Subcutaneous abdominal adipose tissue (tissue), 5 donors: ENCODE data around the gene MPIG6B.

Source experiments
- H3K27ac ChIP-seq: one replicate; pipeline ENCODE4 v1.7.0; 2013; ENCODE audit warnings: low read depth, mild to moderate bottlenecking, inconsistent platforms, low read length, moderate library complexity
- H3K27me3 ChIP-seq, 5 donors: one replicate each; pipeline ENCODE4 v1.7.0; 2013; ENCODE audit warnings: low read length in 5 of 5, inconsistent platforms in 1 of 5; ENCODE audit not compliant: control insufficient read depth in 5 of 5, insufficient read depth in 4 of 5
- H3K36me3 ChIP-seq, 5 donors: one replicate each; pipeline ENCODE4 v1.7.0; 2013; ENCODE audit warnings: low read length in 5 of 5; ENCODE audit not compliant: control insufficient read depth in 5 of 5, insufficient read depth in 5 of 5
- H3K4me1 ChIP-seq, 5 donors: one replicate each; pipeline ENCODE4 v1.7.0; 2013; ENCODE audit warnings: low read length in 5 of 5, mild to moderate bottlenecking in 3 of 5, moderate library complexity in 1 of 5; ENCODE audit not compliant: control insufficient read depth in 5 of 5, insufficient read depth in 5 of 5
- H3K4me3 ChIP-seq, 5 donors: one replicate each; pipeline ENCODE4 v1.7.0; 2013; ENCODE audit warnings: low read length in 5 of 5, low read depth in 1 of 5
- H3K9ac ChIP-seq, 5 donors: one replicate each; pipeline ENCODE4 v1.7.0; 2013; ENCODE audit warnings: low read length in 5 of 5, mild to moderate bottlenecking in 4 of 5, moderate library complexity in 3 of 5
- H3K9me3 ChIP-seq, 5 donors: one replicate each; pipeline ENCODE4 v1.7.0; 2013; ENCODE audit warnings: low read length in 5 of 5; ENCODE audit not compliant: control insufficient read depth in 5 of 5
- donor health status: healthy.
- donor health status: healthy.
- donor health status: healthy.
- donor health status: healthy.
- donor health status: healthy.

MPIG6B gene

DNA sequence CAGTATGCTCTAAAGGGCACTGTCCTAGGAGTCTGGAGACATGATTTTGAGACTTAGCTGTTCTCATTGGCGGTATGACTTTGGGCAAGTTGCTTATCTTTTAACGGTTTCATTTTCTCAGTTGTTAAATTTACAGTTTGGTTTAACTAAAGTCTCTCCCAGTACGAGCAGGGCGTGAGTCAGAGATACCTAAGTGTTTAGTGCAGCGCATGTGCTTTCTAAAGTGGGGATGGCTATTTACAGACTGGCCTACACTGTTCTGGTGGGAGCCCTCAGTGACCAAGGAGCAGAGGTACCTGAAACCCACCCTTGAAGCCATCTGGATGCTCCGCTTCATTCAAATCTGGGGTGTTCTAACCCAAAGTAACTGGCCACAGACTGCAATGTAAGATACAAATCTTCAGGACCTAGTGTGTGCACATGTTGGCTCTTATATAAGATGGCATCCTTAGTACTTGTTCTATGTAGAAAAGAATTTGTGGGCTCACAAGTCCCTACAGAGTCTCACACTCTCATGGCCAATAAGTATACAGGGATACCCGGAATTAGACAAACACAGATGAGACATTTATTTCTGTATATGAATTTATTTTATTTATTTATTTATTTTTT lies 27.3 kb downstream of the MPIG6B start:
- Histone ChIP-seq H3K9ac (no peak overlapping the region), H3K27ac (no peak overlapping the region), H3K9me3 (no peaks in the 10 kb centered on the region), H3K4me3 (no peak overlapping the region), H3K36me3 (peaks cover 0 to 3% (median 0%) of the 10 kb centered on the region in 5 donors), H3K27me3 (no peaks in the 10 kb centered on the region), H3K4me1 (peaks cover 5 to 14% (median 8%) of the 10 kb centered on the region in 5 donors)

DNA sequence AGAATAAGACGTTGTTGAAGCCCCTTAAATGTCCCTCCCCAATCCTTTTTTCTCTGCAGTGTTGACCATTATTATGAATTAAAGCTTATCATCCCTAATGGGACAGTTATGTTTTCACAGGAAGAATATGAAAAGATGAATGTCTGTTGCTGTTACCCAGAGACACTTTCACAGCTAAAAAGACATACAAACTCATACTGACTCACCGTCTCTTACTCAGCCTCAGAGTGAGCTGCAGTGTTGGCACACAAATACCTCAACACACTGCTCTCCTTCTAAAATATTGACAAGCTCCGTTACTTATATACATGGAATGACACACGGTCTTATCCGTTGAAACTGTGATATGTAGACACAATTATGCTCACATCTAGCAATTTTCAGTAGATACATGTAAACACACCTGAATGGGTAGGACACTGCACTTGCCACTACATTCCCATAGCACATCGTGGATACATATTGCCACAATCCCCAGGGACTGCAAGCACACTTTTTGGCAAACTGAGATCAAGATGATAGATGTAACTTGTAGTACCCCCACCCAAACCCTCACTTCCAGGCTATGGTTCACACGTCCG lies 29.7 kb downstream of the MPIG6B start:
- Histone ChIP-seq H3K4me1 (peaks cover 0 to 3% (median under 1%) of the 10 kb centered on the region in 5 donors), H3K27ac (no peak overlapping the region), H3K9me3 (no peaks in the 10 kb centered on the region), H3K9ac (no peak overlapping the region), H3K27me3 (no peaks in the 10 kb centered on the region), H3K4me3 (no peak overlapping the region), H3K36me3 (no peaks in the 10 kb centered on the region)

DNA sequence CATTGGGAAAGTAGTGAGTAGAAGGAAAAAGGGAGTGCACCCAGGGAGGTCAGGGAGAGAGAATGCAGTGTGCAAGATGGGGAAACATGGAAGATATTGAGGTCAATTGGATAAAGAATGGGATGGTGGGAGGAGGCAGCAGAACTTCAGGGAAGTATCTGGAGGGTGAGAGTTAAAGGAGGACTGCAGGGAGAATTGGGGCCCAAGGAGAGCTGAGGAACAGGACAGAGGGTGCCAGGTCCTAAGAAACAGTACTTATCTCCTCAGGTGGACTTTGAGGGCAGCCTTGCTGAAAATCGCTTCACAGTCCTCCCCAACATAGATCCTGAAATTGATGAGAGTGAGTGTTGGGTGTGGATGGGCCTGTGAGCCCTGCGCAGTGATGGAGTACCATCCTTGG lies 35.1 kb downstream of the MPIG6B start:
- Histone ChIP-seq H3K4me3 (no peak overlapping the region), H3K27me3 (no peaks in the 10 kb centered on the region), H3K27ac (no peak overlapping the region), H3K9me3 (no peaks in the 10 kb centered on the region), H3K9ac (no peak overlapping the region), H3K36me3 (peaks cover 3 to 37% (median 12%) of the 10 kb centered on the region in 5 donors), H3K4me1 (peaks cover 0 to 4% (median 2%) of the 10 kb centered on the region in 5 donors)

DNA sequence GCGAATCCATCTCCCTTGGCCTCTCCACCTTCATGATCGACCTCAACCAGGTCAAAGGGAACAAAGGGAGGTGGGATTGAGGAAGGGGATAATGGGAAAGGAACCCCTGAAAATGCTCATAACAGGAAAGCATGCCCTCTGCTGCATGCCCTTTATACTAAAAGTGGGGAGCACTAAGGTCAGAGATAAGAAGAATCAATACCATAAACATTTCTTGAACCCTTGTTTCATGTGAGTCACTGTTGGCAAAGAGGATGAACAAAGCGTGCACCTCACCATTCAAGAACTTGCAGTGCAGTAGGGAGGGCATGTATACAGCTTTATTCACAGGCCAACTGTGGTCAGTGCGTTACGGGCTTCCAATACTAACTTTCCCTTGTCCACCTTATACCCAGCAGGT lies 37.6 kb downstream of the MPIG6B start:
- no peak overlapping the region for H3K9ac ChIP-seq
- H3K9me3 ChIP-seq, result no peaks in the 10 kb centered on the region
- peaks cover 3 to 37% (median 12%) of the 10 kb centered on the region in 5 donors for H3K36me3 ChIP-seq
- H3K4me1 ChIP-seq, result peaks cover under 1 to 10% (median 5%) of the 10 kb centered on the region in 5 donors
- no peaks in the 10 kb centered on the region for H3K27me3 ChIP-seq
- no peak overlapping the region for H3K4me3 ChIP-seq
- H3K27ac ChIP-seq, result no peak overlapping the region

DNA sequence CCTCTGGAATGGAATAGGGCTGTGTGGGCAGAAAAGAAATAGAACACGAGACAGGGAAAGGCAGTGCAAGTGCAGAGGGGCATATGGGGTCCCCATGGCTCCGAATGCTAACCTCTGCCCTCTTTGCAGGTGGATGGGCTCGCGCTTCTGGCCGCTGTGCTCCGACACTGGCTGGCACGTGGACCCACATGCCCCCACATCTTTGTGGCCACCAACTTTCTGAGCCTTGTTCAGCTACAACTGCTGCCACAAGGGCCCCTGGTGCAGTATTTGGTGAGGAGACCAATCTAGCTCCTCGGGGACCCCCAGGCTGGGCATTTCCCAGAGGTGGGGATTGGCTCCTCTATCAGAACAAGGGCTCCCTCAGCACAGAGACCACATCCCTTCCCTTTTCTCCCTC lies 38.2 kb downstream of the MPIG6B start:
- Histone ChIP-seq H3K4me1 (peaks cover 2 to 15% (median 11%) of the 10 kb centered on the region in 5 donors), H3K9me3 (no peaks in the 10 kb centered on the region), H3K27ac (no peak overlapping the region)

DNA sequence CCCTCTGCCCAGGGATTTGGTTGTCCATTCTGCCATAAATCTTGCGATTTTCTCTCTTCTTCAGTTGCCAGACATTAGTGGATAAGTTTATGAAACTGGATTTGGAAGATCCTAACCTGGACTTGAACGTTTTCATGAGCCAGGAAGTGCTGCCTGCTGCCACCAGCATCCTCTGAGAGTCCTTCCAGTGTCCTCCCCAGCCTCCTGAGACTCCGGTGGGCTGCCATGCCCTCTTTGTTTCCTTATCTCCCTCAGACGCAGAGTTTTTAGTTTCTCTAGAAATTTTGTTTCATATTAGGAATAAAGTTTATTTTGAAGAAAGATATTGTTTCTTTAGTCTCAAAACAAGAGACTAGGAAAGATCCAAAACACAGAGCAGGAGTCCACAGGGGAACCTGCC lies 39.2 kb downstream of the MPIG6B start, which contains the start of gene SAPCD1:
TSS of gene SAPCD1 (plus strand) at position 301 of the 400 bp plus-strand sequence. CDS start 399 bp downstream, outside the sequence.
- peaks cover 4 to 21% (median 13%) of the 10 kb centered on the region in 5 donors for H3K4me1 ChIP-seq
- no peak within 1 kb of the TSS for H3K27ac ChIP-seq
- H3K9me3 ChIP-seq, result no peaks in the 10 kb centered on the region
- H3K4me3 ChIP-seq, result no peak within 1 kb of the TSS
- H3K9ac ChIP-seq, result no peak within 1 kb of the TSS
- H3K36me3 ChIP-seq, result peaks cover 3 to 37% (median 12%) of the 10 kb centered on the region in 5 donors
- H3K27me3 ChIP-seq, result no peaks in the 10 kb centered on the region

More for the DNA sequence above, 38.2 kb downstream of the MPIG6B start:
- Histone ChIP-seq H3K36me3 (peaks cover 3 to 37% (median 12%) of the 10 kb centered on the region in 5 donors), H3K27me3 (no peaks in the 10 kb centered on the region), H3K9ac (no peak overlapping the region), H3K4me3 (no peak overlapping the region)

DNA sequence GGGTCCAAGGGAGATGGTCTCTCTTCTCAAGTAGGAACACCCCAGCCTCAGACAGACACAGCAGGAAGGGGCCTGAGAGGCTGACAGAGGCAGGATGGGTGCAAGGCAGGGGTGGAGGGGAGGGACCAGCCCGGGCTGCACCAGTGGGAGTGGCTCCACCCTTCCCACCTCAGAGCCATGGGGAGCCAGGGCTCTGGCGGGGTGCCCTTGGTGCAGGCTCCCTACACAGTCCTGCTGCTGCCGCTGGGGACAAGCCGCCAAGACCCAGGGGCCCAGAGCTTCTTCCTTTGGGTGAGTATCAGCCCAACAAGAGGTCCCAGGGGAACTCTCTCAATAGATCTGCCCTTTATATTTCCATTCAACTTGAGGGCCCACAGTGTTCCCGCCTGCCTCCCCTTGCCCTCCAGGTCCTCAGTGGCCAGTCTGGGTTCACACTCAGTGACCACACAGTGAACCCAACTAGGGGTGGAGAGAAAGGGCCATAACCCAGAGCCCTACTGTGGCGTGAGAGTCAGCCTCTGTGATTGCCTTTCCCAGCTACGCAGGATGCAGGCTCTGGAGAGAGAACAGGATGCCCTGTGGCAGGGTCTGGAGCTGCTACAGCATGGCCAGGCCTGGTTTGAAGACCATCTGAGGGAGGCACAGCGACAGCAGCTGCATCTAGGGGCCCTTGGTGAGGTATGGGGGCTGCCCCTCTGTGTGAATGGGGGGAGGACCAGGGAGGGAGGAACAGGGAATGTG lies 39.9 kb downstream of the MPIG6B start:
- H3K36me3 ChIP-seq, result peaks cover 3 to 37% (median 12%) of the 10 kb centered on the region in 5 donors
- H3K9me3 ChIP-seq, result no peaks in the 10 kb centered on the region
- H3K27ac ChIP-seq, result no peak overlapping the region
- no peak overlapping the region for H3K9ac ChIP-seq
- H3K4me3 ChIP-seq, result no peak overlapping the region
- peaks cover 4 to 21% (median 13%) of the 10 kb centered on the region in 5 donors for H3K4me1 ChIP-seq
- no peaks in the 10 kb centered on the region for H3K27me3 ChIP-seq

DNA sequence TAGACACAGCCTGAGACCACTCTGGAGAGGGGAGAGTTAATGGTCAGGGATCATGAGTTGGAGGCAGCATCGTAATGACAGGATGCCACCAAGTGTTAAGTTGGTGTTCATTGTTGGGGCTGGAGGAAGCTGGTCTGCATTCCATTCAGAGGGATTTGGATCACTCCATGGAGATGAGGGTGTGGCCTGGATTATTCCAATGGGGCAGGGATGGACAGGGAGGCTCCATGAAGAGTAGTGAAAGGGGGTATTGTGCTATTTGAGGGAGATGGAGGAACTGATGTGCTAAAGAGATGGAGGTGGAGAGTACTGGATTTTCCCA lies 40.4 kb downstream of the MPIG6B start:
- Histone ChIP-seq H3K27ac (no peak overlapping the region), H3K9ac (no peak overlapping the region), H3K4me3 (no peak overlapping the region), H3K9me3 (no peaks in the 10 kb centered on the region), H3K4me1 (peaks cover 4 to 24% (median 13%) of the 10 kb centered on the region in 5 donors), H3K27me3 (no peaks in the 10 kb centered on the region), H3K36me3 (peaks cover 3 to 35% (median 12%) of the 10 kb centered on the region in 5 donors)

DNA sequence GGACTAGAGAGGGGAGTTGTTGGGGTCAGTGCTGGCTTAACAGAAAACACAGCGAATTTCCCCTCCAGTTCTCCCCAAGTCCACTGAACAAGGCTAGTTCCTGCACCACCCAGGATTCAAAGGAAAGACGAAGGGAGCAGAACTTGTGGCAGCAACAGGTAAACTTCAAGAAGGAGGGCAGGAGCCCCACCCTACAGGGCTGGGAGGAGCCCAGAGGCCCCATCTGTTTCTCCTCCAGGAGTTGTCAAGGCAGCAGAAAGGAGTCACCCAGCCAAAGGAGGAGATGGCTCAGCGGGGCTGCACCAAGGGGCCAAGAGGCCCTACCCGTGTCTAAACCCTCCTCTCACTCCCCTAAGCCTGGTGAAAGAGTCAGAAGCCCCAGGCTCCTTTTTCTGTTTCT lies 41.0 kb downstream of the MPIG6B start:
- Histone ChIP-seq H3K27me3 (no peaks in the 10 kb centered on the region), H3K9ac (no peak overlapping the region), H3K9me3 (no peaks in the 10 kb centered on the region), H3K27ac (no peak overlapping the region), H3K4me3 (no peak overlapping the region), H3K4me1 (peaks cover 4 to 24% (median 13%) of the 10 kb centered on the region in 5 donors), H3K36me3 (peaks cover 3 to 29% (median 12%) of the 10 kb centered on the region in 5 donors)

DNA sequence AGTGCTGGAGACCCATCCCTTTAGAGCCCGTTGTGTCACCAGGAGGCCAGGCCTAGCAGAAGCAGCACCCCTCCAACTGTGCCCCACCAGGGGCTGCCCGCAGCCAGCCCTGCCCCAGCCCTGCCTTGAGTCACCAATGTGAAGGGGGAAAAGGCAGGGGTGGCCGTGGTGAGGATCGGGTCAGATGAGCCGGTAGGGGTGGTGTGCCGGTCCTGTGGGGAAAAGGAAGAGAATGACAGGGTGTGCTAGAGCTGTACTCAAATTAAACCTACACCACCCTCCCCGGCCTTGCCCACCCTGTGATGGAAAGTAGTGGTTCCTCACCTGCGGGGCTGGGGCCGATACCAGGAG lies 42.4 kb downstream of the MPIG6B start:
- Histone ChIP-seq H3K4me3 (no peak overlapping the region), H3K9me3 (no peaks in the 10 kb centered on the region), H3K9ac (no peak overlapping the region), H3K4me1 (peaks cover 4 to 33% (median 15%) of the 10 kb centered on the region in 5 donors), H3K36me3 (peaks cover 1 to 16% (median 4%) of the 10 kb centered on the region in 5 donors), H3K27me3 (no peaks in the 10 kb centered on the region), H3K27ac (no peak overlapping the region)
